Measurements from ENCODE around the gene NFIC.
"Not testable (repeated sequence)": the region's sequence is repeated elsewhere in the genome, so short reads cannot be mapped to it uniquely, and the experiment has no call there.

Gene NFIC

GRCh38 chr19:3506384-3507340 is 140.3 kb downstream of the NFIC start:
- no peak for DNase-seq (ENCODE audit: low spot score)
- peak overlapping the region; percentile 91 for H3K27ac ChIP-seq
- TF ChIP-seq CTCF (conservative IDR thresholded peaks at IDR 0.05; ENCODE audit: low read depth) = no peak
- ChIA-PET CTCF (interaction anchor here (0.6 to 0.7 kb wide), 2 partner anchors 321 to 896 kb away, joined by 3 read pairs; partner anchors contain the start of gene NCLN), POLR2A (ENCODE audit: low non-redundant PET) (no interaction called here)

GRCh38 chr19:3507371-3508120 is 141.2 kb downstream of the NFIC start:
- POLR2A ChIA-PET (ENCODE audit: low non-redundant PET) = no interaction called here
- peak overlapping the region; percentile 91 for H3K27ac ChIP-seq
- CTCF ChIA-PET = no interaction called here
- TF ChIP-seq CTCF (conservative IDR thresholded peaks at IDR 0.05; ENCODE audit: low read depth) = no peak
- DNase-seq (ENCODE audit: low spot score) = no peak

- H3K27ac ChIP-seq = peak overlapping the region; percentile 91
- POLR2A ChIA-PET (ENCODE audit: low non-redundant PET); DNase-seq (ENCODE audit: low spot score): not testable (repeated sequence)
- CTCF ChIA-PET = interaction anchor here (0.6 kb wide), 1 partner anchor 435 kb away, joined by 4 read pairs; no protein-coding TSS in a partner anchor
Observed at GRCh38 chr19:3508121-3508661, 141.8 kb downstream of the NFIC start.

- no peak for DNase-seq (ENCODE audit: low spot score)
- H3K27ac ChIP-seq = peak overlapping the region; percentile 91
- CTCF ChIA-PET = interaction anchor here (0.6 kb wide), 1 partner anchor 435 kb away, joined by 4 read pairs; no protein-coding TSS in a partner anchor
- POLR2A ChIA-PET (ENCODE audit: low non-redundant PET) = no interaction called here
- TF ChIP-seq CTCF (conservative IDR thresholded peaks at IDR 0.05; ENCODE audit: low read depth) = no peak
Observed at GRCh38 chr19:3508771-3509535, 142.6 kb downstream of the NFIC start.

- TF ChIP-seq CTCF (conservative IDR thresholded peaks at IDR 0.05; ENCODE audit: low read depth) = no peak
- POLR2A ChIA-PET (ENCODE audit: low non-redundant PET) = no interaction called here
- peak; percentile 42 for DNase-seq (ENCODE audit: low spot score)
- CTCF ChIA-PET = no interaction called here
- peak overlapping the region; percentile 91 for H3K27ac ChIP-seq
Observed at GRCh38 chr19:3509566-3509989, 143.2 kb downstream of the NFIC start.

GRCh38 chr19:3510727-3511126 is 144.3 kb downstream of the NFIC start:
- TF ChIP-seq CTCF (conservative IDR thresholded peaks at IDR 0.05; ENCODE audit: low read depth) = no peak
- 0 out of 2 replicates have a peak overlapping the region, but pooled peaks have one; percentile 9 for H3K27ac ChIP-seq
- ChIA-PET POLR2A (ENCODE audit: low non-redundant PET) (no interaction called here), CTCF (no interaction called here)
- no peak for DNase-seq (ENCODE audit: low spot score)

All from RWPE1 (cell line).